RWPE2 (cell line): ENCODE measurements around the gene FAM187B.

Experiments used
- ATAC-seq: fragments of 200-7000 bp; cut with Tn5 transposase; 3 replicates; pipeline ENCODE4 v1.9.1; 2021; ENCODE audit warnings: low read depth
- DNase-seq: peaks from one replicate; pipeline ENCODE4 v3.0.0-alpha.2; 2020; ENCODE audit warnings: low spot score
- H3K27ac ChIP-seq: fragments of 450-650 bp; 2 replicates; pipeline ENCODE4 v1.5.1; 2017; ENCODE audit warnings: mild to moderate bottlenecking; ENCODE audit not compliant: poor library complexity, severe bottlenecking
- H3K27me3 ChIP-seq: fragments of 250-450 bp; sonication (Bioruptor Pico); 2 replicates; pipeline ENCODE4 v1.5.1; 2021; ENCODE audit warnings: mild to moderate bottlenecking, moderate library complexity; ENCODE audit not compliant: insufficient read depth, poor library complexity, severe bottlenecking
- H3K36me3 ChIP-seq: fragments of 250-450 bp; sonication (Bioruptor Pico); 2 replicates; pipeline ENCODE4 v1.5.1; 2020; ENCODE audit warnings: low read depth, mild to moderate bottlenecking, moderate library complexity
- H3K4me1 ChIP-seq: fragments of 250-450 bp; sonication (Bioruptor Pico); 2 replicates; pipeline ENCODE4 v1.5.1; 2021; ENCODE audit warnings: mild to moderate bottlenecking, moderate library complexity; ENCODE audit not compliant: insufficient read depth, poor library complexity, severe bottlenecking
- H3K4me3 ChIP-seq: fragments of 250-450 bp; sonication (Bioruptor Pico); 2 replicates; pipeline ENCODE4 v1.5.1; 2021; ENCODE audit warnings: mild to moderate bottlenecking, moderate library complexity; ENCODE audit not compliant: severe bottlenecking
- H3K9me3 ChIP-seq: fragments of 250-450 bp; sonication (Bioruptor Pico); 2 replicates; pipeline ENCODE4 v1.5.1; 2021; ENCODE audit warnings: mild to moderate bottlenecking, moderate library complexity; ENCODE audit not compliant: severe bottlenecking
- TF ChIP-seq, protein P1 (sequence below): fragments of 450-650 bp; IDR thresholded peaks from one replicate; pipeline ENCODE4 v1.5.1; 2017; ENCODE audit warnings: mild to moderate bottlenecking, moderate library complexity; ENCODE audit not compliant: poor library complexity, severe bottlenecking

The FAM187B gene

DNA sequence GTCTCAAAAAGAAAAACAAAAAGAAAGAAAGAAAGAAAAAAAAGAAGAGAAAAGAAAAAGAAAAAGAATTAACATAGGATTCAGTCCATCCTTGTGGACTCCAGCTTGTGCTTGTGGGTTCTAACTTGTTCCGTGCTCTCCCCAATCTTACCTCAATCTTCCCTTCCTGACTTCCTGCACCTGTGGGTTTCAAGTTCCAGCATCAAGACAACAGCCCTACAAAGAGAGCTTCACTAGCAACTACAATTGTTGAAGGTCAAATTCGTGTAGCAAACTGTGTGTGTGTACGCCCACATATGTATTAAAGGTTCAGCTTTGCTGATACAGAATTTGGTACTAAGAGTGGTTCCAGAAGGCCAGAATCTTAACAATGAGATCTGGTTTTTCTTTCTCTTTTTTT is 48.7 kb downstream of the FAM187B start:
- DNase-seq: no peak
- Histone ChIP-seq H3K4me1 (no peaks in the 10 kb centered on the region), H3K27me3 (no peaks in the 10 kb centered on the region), H3K9me3 (no peaks in the 10 kb centered on the region), H3K4me3 (no peak overlapping the region), H3K27ac (no peak overlapping the region), H3K36me3 (no peaks in the 10 kb centered on the region)
- no peak for ATAC-seq
- TF ChIP-seq, protein P1, sequence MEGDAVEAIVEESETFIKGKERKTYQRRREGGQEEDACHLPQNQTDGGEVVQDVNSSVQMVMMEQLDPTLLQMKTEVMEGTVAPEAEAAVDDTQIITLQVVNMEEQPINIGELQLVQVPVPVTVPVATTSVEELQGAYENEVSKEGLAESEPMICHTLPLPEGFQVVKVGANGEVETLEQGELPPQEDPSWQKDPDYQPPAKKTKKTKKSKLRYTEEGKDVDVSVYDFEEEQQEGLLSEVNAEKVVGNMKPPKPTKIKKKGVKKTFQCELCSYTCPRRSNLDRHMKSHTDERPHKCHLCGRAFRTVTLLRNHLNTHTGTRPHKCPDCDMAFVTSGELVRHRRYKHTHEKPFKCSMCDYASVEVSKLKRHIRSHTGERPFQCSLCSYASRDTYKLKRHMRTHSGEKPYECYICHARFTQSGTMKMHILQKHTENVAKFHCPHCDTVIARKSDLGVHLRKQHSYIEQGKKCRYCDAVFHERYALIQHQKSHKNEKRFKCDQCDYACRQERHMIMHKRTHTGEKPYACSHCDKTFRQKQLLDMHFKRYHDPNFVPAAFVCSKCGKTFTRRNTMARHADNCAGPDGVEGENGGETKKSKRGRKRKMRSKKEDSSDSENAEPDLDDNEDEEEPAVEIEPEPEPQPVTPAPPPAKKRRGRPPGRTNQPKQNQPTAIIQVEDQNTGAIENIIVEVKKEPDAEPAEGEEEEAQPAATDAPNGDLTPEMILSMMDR: no peak

DNA sequence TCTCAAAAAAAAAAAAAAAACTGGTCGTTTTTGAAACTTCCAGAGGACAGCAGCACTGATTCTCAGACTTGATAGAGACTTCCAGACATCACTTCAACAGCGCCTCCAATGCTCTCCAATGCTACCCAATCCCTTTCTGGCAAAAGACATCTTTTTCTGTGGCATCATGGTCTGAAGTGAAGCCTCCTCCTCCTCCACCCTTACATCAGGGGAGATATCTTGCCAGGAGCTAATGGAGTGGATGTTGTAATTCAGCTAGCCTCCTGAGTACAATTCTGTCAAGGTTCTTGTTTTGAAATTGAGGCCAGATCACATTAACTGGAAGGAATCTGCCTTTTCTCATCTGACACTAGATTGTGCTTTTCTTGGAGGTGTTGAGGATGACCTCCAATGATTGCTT is 49.8 kb downstream of the FAM187B start:
- H3K4me1 ChIP-seq: no peaks in the 10 kb centered on the region
- ATAC-seq: no peak
- DNase-seq: no peak
- no peak overlapping the region for H3K27ac ChIP-seq
- no peak overlapping the region for H3K4me3 ChIP-seq
- H3K9me3 ChIP-seq: no peaks in the 10 kb centered on the region
- no peaks in the 10 kb centered on the region for H3K27me3 ChIP-seq
- H3K36me3 ChIP-seq: no peaks in the 10 kb centered on the region
- TF ChIP-seq, protein P1: no peak

GRCh38 chr19:35177377-35178274 is 50.9 kb downstream of the FAM187B start:
- H3K27ac ChIP-seq: no peak overlapping the region
- no peaks in the 10 kb centered on the region for H3K4me1 ChIP-seq
- no peaks in the 10 kb centered on the region for H3K27me3 ChIP-seq
- no peaks in the 10 kb centered on the region for H3K9me3 ChIP-seq
- H3K36me3 ChIP-seq: no peaks in the 10 kb centered on the region
- ATAC-seq (no peak), DNase-seq (no peak)
- no peak overlapping the region for H3K4me3 ChIP-seq
- TF ChIP-seq, protein P1: no peak

DNA sequence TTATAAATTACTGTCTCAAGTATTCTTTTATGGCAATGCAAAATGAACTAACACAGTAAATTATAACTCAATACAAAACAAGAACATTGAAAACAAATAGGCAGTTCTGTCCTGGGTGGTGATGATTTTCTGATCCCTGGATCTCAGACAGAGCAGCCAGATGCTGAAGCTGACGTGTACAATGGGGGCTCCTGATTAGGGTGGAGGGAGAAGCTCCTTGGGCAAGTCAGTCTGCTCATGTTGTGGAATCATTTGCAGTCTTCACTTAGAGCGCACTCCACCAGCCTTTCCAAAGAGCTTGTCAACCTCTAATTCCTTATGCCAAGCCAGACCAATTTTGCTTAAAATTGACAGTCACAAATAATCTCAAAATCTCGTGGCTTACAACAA is 52.4 kb downstream of the FAM187B start:
- Histone ChIP-seq H3K27ac (no peak overlapping the region), H3K27me3 (no peaks in the 10 kb centered on the region), H3K4me1 (no peaks in the 10 kb centered on the region), H3K4me3 (no peak overlapping the region), H3K36me3 (no peaks in the 10 kb centered on the region), H3K9me3 (no peaks in the 10 kb centered on the region)
- ATAC-seq (no peak), DNase-seq (no peak)
- TF ChIP-seq, protein P1: no peak
